NB4 (cell line): ENCODE measurements around the gene PTCH2.

ENCODE experiments used
- DNase-seq: peaks from one replicate; pipeline ENCODE4 v3.0.0; 2010; ENCODE audit warnings: low read depth
- H3K4me3 ChIP-seq: one replicate; pipeline ENCODE4 v1.5.1; 2011; ENCODE audit warnings: mild to moderate bottlenecking, low read depth, low read length, moderate library complexity
- CTCF ChIP-seq: IDR thresholded peaks from one replicate; pipeline ENCODE4 v1.5.1; 2012; ENCODE audit warnings: low read depth, low read length
- MAX ChIP-seq: IDR thresholded peaks from 2 replicates; pipeline ENCODE4 v1.6.1; 2011; ENCODE audit warnings: low read depth, low read length
- MYC ChIP-seq: IDR thresholded peaks from 2 replicates; pipeline ENCODE4 v1.6.1; 2011; ENCODE audit warnings: low read depth, low read length
- POLR2A ChIP-seq: IDR thresholded peaks from 2 replicates; pipeline ENCODE4 v1.6.1; 2011; ENCODE audit warnings: mild to moderate bottlenecking; ENCODE audit not compliant: insufficient read length; ENCODE audit errors: extremely low read depth

The PTCH2 gene

GRCh38 chr1:44860891-44861425 is 17.9 kb upstream of the PTCH2 start:
- H3K4me3 ChIP-seq: no peak overlapping the region
- DNase-seq: no peak
- no peak for TF ChIP-seq CTCF
- no peak for TF ChIP-seq POLR2A
- no peak for TF ChIP-seq MYC
- no peak for TF ChIP-seq MAX

GRCh38 chr1:44860331-44860730 is 17.3 kb upstream of the PTCH2 start:
- no peak overlapping the region for H3K4me3 ChIP-seq
- no peak for DNase-seq
- no peak for TF ChIP-seq POLR2A
- TF ChIP-seq CTCF: no peak

- no peak overlapping the region for H3K4me3 ChIP-seq
- DNase-seq: no peak
- TF ChIP-seq POLR2A (no peak), CTCF (no peak), MAX (no peak), MYC (no peak)
These were observed 14.4 kb upstream of the PTCH2 start for GRCh38 chr1:44857446-44857845.

- no peak overlapping the region for H3K4me3 ChIP-seq
- no peak for DNase-seq
- TF ChIP-seq POLR2A (no peak), MYC (no peak), MAX (no peak)
These were observed 12.7 kb upstream of the PTCH2 start for GRCh38 chr1:44855742-44856141.

- H3K4me3 ChIP-seq: no peak overlapping the region
- TF ChIP-seq CTCF (no peak), MYC (no peak), MAX (no peak), POLR2A (no peak)
- DNase-seq: no peak
These were observed 11.9 kb upstream of the PTCH2 start for GRCh38 chr1:44854970-44855369.

- no peak overlapping the region for H3K4me3 ChIP-seq
- TF ChIP-seq MYC: no peak
- TF ChIP-seq MAX: no peak
- no peak for TF ChIP-seq POLR2A
- no peak for TF ChIP-seq CTCF
- DNase-seq: no peak
These were observed 10.1 kb upstream of the PTCH2 start for GRCh38 chr1:44853201-44853600.
